GM13976 (cell line): ENCODE data around the gene RANBP9.
A peak's percentile ranks its signal among the peaks of the same experiment; 100 is the strongest.

Experiments
- DNase-seq: peaks from one replicate; pipeline ENCODE4 v3.0.0; 2012; ENCODE audit warnings: low spot score
- in situ Hi-C: fragments of 300-500 bp; cut with MboI; formaldehyde crosslinking; loops from one replicate; pipeline ENCODE4 v1.12.0; 2022; ENCODE audit warnings: low sequenced_read_pairs, mixed read lengths, inconsistent platforms; ENCODE audit not compliant: unreplicated experiment
- TF ChIP-seq, protein P1 (sequence below): IDR thresholded peaks from 2 replicates; pipeline ENCODE4 v1.5.1; 2012; ENCODE audit warnings: borderline replicate concordance, mild to moderate bottlenecking; ENCODE audit not compliant: insufficient read depth; ENCODE audit errors: extremely low read depth, missing control alignments, control extremely low read depth

The RANBP9 gene

DNA sequence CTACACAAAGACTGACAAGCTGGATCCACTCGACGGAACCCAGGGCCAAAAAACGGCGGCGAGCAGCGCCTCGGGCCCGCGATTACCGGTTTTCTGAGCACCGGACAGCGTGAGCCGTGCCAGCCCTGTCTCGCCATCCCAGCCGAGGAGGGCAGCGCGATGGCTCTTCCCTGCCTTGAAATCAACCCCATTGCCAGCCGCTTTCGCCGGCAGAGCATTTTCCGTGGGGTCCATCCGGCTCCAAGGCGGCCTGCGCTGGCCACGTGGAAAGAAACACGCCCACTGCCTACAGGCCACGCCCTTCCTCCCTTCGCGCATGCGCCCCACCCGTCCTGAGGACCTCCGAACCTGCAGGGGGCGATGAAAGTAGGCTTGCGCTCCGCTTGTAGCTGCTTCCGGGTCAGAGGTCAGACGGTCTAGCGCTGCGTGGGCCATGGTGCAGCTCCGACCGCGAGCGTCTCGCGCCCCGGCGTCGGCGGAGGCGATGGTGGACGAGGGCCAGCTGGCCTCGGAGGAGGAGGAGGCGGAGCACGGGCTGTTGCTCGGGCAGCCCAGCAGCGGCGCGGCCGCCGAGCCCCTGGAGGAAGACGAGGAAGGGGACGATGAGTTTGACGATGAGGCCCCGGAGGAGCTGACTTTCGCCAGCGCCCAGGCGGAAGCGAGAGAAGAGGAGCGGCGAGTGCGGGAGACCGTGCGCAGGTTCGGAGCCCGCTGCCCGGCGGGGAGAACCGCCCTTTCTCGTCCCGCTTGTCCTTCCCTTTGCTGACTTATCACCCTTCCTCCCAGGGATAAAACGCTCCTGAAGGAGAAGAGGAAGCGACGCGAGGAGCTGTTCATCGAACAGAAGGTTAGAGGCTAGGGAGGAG, 96.5 kb downstream of the RANBP9 start, which contains the start of gene NOL7:
Gene NOL7 (plus strand): TSS at position 410 of the 866 bp plus-strand sequence. CDS start 24 bp downstream, at position 434.
- in situ Hi-C loops, result no loop called here

DNA sequence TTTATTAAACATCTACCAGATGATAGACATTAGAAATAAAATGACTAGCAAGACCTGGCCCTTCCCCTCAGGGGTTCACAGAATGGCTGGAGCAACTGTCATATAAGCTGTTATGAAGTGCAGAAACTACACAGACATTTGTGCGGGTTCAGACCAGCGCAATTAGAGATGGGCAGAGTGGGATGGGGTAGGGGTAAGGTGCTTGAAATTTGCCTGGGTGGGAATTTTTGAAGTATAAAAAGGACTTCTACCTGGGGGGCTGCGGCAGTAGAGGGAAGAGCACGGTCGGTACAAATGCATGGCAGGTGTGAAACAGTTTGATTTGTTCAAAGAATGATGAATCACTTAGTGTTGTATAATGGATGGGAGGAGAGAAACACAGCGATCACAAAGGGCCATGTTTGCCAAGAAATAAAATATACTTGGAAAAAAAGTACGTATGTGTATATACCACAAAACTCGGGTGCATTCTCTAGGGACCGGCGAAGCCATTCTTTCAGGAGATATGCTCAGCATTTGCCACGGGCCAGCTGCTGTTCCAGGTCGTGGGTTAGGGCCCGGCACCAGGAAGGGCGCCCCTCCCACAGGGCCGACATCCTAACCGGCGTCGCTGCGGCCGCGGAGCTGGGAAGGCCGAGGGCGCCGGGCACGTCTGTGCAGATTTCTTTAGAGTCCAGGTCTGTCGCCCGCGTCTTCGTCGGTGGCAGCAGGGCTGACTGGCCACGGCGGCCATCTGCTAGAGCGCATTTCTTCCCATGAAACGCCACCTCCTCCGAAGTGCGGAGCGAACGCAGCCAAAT, 97.3 kb downstream of the RANBP9 start:
- no peak for DNase-seq
- in situ Hi-C loops, result no loop called here
- TF ChIP-seq, protein P1, sequence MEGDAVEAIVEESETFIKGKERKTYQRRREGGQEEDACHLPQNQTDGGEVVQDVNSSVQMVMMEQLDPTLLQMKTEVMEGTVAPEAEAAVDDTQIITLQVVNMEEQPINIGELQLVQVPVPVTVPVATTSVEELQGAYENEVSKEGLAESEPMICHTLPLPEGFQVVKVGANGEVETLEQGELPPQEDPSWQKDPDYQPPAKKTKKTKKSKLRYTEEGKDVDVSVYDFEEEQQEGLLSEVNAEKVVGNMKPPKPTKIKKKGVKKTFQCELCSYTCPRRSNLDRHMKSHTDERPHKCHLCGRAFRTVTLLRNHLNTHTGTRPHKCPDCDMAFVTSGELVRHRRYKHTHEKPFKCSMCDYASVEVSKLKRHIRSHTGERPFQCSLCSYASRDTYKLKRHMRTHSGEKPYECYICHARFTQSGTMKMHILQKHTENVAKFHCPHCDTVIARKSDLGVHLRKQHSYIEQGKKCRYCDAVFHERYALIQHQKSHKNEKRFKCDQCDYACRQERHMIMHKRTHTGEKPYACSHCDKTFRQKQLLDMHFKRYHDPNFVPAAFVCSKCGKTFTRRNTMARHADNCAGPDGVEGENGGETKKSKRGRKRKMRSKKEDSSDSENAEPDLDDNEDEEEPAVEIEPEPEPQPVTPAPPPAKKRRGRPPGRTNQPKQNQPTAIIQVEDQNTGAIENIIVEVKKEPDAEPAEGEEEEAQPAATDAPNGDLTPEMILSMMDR, result no peak

More for the DNA sequence above, 96.5 kb downstream of the RANBP9 start, which contains the start of gene NOL7:
- TF ChIP-seq, protein P1, result peak; percentile 91
- peak; percentile 99 for DNase-seq

DNA sequence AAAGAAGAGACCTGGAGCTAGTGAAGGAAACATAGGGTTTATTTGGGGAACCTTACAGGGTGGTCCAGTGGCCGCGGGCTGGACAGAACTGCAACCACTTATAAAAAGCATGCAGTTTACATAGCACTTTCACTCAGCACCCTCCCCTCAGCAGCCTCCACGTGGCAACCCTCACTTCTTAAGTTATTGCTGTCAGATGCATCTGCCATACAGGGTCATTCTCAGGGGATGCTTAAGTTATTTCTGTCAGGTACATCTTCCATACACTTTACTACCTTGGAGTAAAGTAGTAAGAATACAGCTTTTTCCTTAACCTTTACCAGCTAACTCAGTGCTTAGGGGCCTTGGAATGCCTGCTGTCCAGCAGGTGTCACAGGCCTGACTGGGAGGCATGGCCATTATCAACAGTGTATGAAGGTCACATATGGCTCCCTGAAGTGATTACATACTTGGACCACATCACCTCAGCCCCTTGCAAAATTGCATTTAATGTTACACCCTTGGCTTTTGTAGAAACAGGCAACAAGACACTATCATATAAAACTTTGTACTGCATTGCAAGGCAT, 98.5 kb downstream of the RANBP9 start:
- TF ChIP-seq, protein P1, result no peak
- no peak for DNase-seq
- in situ Hi-C loops, result no loop called here

DNA sequence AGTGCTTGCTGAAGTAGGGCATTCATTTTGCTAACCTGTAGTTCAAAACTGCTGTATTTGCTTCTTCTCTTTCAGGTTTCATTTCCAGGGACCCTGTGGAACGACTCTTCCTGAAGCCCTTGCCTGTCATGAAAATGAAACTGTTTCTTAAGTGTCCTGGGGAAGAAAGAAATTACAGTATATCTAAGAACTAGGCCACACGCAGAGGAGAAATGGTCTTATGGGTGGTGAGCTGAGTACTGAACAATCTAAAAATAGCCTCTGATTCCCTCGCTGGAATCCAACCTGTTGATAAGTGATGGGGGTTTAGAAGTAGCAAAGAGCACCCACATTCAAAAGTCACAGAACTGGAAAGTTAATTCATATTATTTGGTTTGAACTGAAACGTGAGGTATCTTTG, 99.9 kb downstream of the RANBP9 start:
- in situ Hi-C loops, result no loop called here
- TF ChIP-seq, protein P1, result no peak
- DNase-seq, result no peak

DNA sequence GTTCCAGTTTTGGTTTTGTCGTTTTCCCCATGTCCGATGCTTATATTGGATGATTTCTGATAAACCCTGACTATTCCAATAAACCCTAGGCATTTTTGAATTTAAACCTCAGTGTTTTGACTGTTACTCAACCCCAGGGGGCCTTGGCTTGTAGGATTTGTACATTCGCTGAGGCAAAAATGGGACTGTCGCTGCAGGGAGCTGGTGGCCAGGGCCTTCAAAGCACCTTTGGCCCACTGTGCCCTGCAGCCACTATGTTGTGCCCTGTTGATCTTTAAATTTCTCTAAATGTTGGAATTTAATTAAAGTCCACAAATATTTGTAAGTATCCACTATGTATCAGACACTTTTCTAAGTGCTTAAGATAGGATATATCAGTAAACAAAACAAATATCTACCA, 106.0 kb downstream of the RANBP9 start:
- in situ Hi-C loops, result no loop called here

More for the DNA sequence above, 106.0 kb downstream of the RANBP9 start:
- DNase-seq, result no peak
- TF ChIP-seq, protein P1, result no peak
